Fibroblast of villous mesenchyme (primary cell): ENCODE data around the gene NDUFAF4. TPM values are rescaled to one million over a fixed set of nuclear protein-coding genes. Genes with fewer than 3 reads are reported as not detected.
A peak's percentile ranks its signal among the peaks of the same experiment; 100 is the strongest.

Experiments used
- DNase-seq: peaks from one replicate; pipeline ENCODE4 v3.0.0-alpha.2; 2010; ENCODE audit warnings: low read depth
- H3K4me3 ChIP-seq: 2 replicates; pipeline ENCODE4 v1.5.1; 2011; ENCODE audit warnings: low read depth, mild to moderate bottlenecking, low read length
- CTCF ChIP-seq: IDR thresholded peaks from 2 replicates; pipeline ENCODE4 v1.5.1; 2012; ENCODE audit warnings: low read depth, mild to moderate bottlenecking, low read length; ENCODE audit not compliant: insufficient read depth
- total RNA-seq: library from RNA; depleted of rRNA; stranded (reverse); fragments of >200 nt; gene quantifications from 2 replicates; pipeline ENCODE4 v1.2.3, GENCODE V29; 2012

NDUFAF4 gene
- total RNA-seq, 1 donor = 11.7 TPM

- H3K4me3 ChIP-seq = no peak overlapping the region
- DNase-seq = peak; percentile 88
- TF ChIP-seq CTCF = no peak
Observed at GRCh38 chr6:96878143-96878542, 19.5 kb downstream of the NDUFAF4 start.

GRCh38 chr6:96876886-96877545 lies 20.7 kb downstream of the NDUFAF4 start:
- no peak for TF ChIP-seq CTCF
- DNase-seq = no peak
- H3K4me3 ChIP-seq = no peak overlapping the region

GRCh38 chr6:96872976-96873375 lies 24.7 kb downstream of the NDUFAF4 start:
- TF ChIP-seq CTCF = no peak
- H3K4me3 ChIP-seq = no peak overlapping the region
- no peak for DNase-seq

GRCh38 chr6:96865055-96865405 lies 32.7 kb downstream of the NDUFAF4 start:
- TF ChIP-seq CTCF = no peak
- no peak for DNase-seq
- H3K4me3 ChIP-seq = no peak overlapping the region

GRCh38 chr6:96864216-96865054 lies 33.3 kb downstream of the NDUFAF4 start:
- DNase-seq = no peak
- TF ChIP-seq CTCF = no peak
- no peak overlapping the region for H3K4me3 ChIP-seq

- no peak overlapping the region for H3K4me3 ChIP-seq
- TF ChIP-seq CTCF = no peak
- no peak for DNase-seq
Observed at GRCh38 chr6:96862560-96862959, 35.1 kb downstream of the NDUFAF4 start.
